Body of pancreas (tissue), 4 donors: Measurements from ENCODE around the gene SLC5A10. TPM values are rescaled to one million over a fixed set of nuclear protein-coding genes. Genes with fewer than 3 reads are reported as not detected.
"Not testable (repeated sequence)": the region's sequence is repeated elsewhere in the genome, so short reads cannot be mapped to it uniquely, and the experiment has no call there.

Experiments used
- ATAC-seq: fragments of 150-250 bp; one replicate; pipeline ENCODE4 v1.9.1; 2016
- DNase-seq, 4 donors: peaks; one replicate each; pipeline ENCODE4 v3.0.0-alpha.2; 2019
- H3K27ac ChIP-seq, 4 donors: fragments of 200-600 bp; sonication (generic); 1 replicate in 3 of 4; 2 replicates in 1 of 4; pipeline versions ENCODE4 v1.5.1 to v1.6.1; 2016 to 2019; ENCODE audit warnings: mild to moderate bottlenecking in 1 of 4, mixed read lengths in 1 of 4, moderate library complexity in 1 of 4
- H3K27me3 ChIP-seq, 2 donors: fragments of 200-600 bp; sonication (generic); one replicate each; pipeline ENCODE4 v1.6.0; 2016; ENCODE audit warnings: mild to moderate bottlenecking in 1 of 2
- H3K36me3 ChIP-seq, 2 donors: fragments of 200-600 bp; sonication (generic); replicated peaks in 1 of 2; 2 replicates each; pipeline ENCODE4 v1.5.1; 2016; ENCODE audit warnings: low read depth in 2 of 2; ENCODE audit not compliant: insufficient read depth in 1 of 2
- H3K4me1 ChIP-seq: fragments of 200-600 bp; sonication (generic); one replicate; pipeline ENCODE4 v1.6.0; 2016
- H3K4me3 ChIP-seq, 2 donors: fragments of 200-600 bp; sonication (generic); 1 replicate in 1 of 2; 2 replicates in 1 of 2; pipeline ENCODE4 v1.5.1; 2016 to 2019
- H3K9me3 ChIP-seq, 3 donors: fragments of 200-600 bp; sonication (generic); 1 replicate in 2 of 3; 2 replicates in 1 of 3; pipeline ENCODE4 v1.5.1; 2016
- WGBS, 2 donors: methylation state at CpG; one replicate each; pipeline ENCODE4 v1.1.5; 2017; 5-methylcytosine and 5-hydroxymethylcytosine counted together
- intact Hi-C: fragments of 100-400 bp; cut with DNase I; formaldehyde crosslinking; loops from one replicate; pipeline ENCODE4 v1.15.1; 2023
- total RNA-seq, 2 donors: library from RNA; depleted of rRNA; stranded (reverse); fragments of >200 nt; gene quantifications; one replicate each; pipeline ENCODE4 v1.1.0, GENCODE V29; 2016

The SLC5A10 gene
- total RNA-seq, 2 donors from 2014 or later = not detected

DNA sequence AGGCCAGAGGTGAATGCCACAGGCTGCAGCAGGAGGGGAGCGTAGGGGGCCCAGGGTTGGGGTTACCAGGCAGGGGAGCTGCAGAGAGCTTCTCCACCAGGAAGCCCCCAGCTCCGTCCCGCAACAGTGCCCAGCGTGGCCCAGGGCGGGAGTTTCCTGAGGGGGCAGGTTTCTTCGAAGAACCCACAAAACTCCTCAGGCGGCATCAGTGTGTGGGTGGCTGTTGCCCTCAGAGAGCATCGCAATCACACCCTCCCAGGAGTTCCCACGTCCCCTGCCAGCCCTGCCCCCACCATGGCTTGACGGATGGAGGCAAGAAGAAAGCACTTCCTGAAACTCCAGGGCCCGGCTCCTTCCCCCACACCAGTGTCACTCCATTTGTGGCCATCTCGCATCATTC is 86.8 kb downstream of the SLC5A10 start:
- no CpG with 5 or more reads among the region's 12 CpGs for WGBS, 2 donors
- H3K36me3 ChIP-seq, intact Hi-C loops, H3K27ac ChIP-seq, H3K9me3 ChIP-seq, H3K27me3 ChIP-seq, H3K4me1 ChIP-seq, DNase-seq, H3K4me3 ChIP-seq: not testable (repeated sequence)
- peak; percentile 7 for ATAC-seq

DNA sequence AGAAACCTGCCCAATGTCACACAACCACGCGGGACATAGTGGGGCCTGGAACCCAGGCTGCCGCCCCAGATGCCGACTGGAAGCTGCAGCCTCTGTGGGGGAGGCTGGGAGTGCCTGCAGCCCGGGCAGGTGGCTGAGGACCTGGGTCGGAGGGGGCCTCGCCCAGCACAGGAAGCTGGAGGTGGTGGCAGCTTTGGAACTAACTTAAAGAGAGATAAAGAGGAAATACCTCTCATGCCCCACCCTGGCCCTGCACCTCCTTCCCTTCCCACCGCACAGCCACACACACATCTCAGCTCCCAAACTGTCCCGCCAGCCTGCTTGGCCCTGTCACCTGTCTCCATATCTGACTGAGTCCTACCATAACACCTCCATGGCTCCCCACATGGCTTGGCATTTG is 88.4 kb downstream of the SLC5A10 start:
- H3K27ac ChIP-seq, DNase-seq, H3K36me3 ChIP-seq, H3K4me1 ChIP-seq, H3K4me3 ChIP-seq, intact Hi-C loops, H3K27me3 ChIP-seq, H3K9me3 ChIP-seq, ATAC-seq: not testable (repeated sequence)
- no CpG with 5 or more reads among the region's 9 CpGs for WGBS, 2 donors

DNA sequence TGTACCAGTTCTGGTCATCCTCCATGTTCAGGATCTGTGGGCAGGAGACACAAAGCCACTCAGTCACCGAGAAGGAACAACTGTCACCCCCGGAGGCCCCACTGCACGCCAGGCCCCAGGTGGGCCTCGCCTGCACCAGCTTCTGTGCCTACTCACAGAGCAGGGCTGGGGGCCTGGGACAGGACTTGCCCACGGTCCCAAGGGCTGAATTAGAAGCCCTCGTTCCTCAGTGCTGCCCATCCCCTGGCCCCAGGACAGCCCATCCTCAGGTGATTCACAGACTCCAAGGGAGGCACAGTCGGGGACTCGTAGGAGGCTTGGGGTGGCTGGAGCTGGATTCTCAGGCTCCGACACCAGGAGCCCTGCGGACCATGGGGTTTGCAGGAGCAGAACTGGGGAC is 89.9 kb downstream of the SLC5A10 start:
- H3K27ac ChIP-seq, H3K9me3 ChIP-seq, ATAC-seq, DNase-seq, H3K4me1 ChIP-seq, intact Hi-C loops, H3K27me3 ChIP-seq, H3K36me3 ChIP-seq, H3K4me3 ChIP-seq: not testable (repeated sequence)
- WGBS, 2 donors = no CpG with 5 or more reads among the region's 10 CpGs

DNA sequence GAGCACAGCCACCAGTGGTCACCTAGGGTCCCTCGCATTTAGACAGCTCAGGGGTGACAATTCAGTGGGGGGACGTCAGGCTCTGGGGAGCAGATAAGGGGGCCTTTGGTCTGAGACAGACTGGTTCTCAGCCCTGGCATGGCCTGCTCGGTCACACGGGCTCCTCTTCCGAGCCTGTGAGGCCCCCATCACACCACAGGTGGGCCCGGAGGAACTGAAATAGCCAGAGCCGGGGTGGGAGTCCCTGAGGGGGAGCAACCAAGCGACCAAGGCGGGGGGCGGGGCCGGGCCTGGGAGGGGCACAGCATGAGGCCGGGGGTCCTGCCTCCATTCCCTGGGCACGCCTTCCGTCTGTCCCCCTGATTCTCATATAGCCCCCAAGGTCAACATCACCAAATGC is 90.4 kb downstream of the SLC5A10 start:
- WGBS, 2 donors = no CpG with 5 or more reads among the region's 14 CpGs
- H3K4me3 ChIP-seq, intact Hi-C loops, DNase-seq, H3K27me3 ChIP-seq, ATAC-seq, H3K36me3 ChIP-seq, H3K27ac ChIP-seq, H3K9me3 ChIP-seq, H3K4me1 ChIP-seq: not testable (repeated sequence)

DNA sequence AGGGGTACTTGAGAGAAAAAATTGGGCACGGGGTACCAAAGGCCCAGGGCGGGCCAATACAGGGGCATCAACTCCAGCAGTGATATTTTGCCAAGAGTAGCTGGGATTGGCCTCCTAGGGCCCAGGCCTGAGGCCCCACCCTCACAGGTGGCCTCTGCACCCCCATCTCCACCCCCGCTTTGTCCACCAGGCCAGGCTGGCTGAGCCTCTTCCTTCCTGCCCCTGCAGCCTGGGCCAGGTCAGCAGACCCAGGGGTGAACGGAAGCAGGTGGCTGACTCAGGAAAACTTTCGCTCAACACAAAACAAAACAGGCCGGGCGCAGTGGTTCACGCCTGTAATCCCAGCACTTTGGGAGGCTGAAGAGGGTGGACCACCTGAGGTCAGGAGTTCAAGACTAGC is 91.1 kb downstream of the SLC5A10 start:
- ATAC-seq, H3K4me1 ChIP-seq, DNase-seq, H3K27me3 ChIP-seq, H3K9me3 ChIP-seq, H3K36me3 ChIP-seq, intact Hi-C loops, H3K4me3 ChIP-seq, H3K27ac ChIP-seq: not testable (repeated sequence)
- WGBS, 2 donors = no CpG with 5 or more reads among the region's 8 CpGs

DNA sequence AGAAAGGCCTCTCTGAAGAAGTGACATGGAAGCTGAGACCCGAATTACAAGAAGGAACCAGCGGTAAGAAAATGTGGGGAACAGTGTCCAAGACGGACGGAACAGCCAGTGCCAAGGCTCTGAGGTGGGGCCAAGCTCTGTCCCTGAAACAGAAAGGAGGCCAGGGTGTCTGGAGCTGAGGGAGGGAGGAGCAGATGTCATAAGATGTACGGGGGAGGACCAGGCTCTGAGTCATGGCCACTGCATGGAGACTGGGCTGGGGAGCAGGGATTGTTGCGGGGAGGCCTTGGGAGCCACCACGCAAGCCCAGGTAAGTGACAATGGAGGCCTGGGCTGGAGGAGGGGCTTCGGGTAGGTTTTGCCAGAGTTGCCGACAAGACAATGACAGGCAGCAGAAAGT is 92.7 kb downstream of the SLC5A10 start:
- H3K36me3 ChIP-seq, H3K27ac ChIP-seq, DNase-seq, H3K4me1 ChIP-seq, H3K9me3 ChIP-seq, ATAC-seq, H3K27me3 ChIP-seq, H3K4me3 ChIP-seq, intact Hi-C loops: not testable (repeated sequence)
- no CpG with 5 or more reads among the region's 9 CpGs for WGBS, 2 donors

DNA sequence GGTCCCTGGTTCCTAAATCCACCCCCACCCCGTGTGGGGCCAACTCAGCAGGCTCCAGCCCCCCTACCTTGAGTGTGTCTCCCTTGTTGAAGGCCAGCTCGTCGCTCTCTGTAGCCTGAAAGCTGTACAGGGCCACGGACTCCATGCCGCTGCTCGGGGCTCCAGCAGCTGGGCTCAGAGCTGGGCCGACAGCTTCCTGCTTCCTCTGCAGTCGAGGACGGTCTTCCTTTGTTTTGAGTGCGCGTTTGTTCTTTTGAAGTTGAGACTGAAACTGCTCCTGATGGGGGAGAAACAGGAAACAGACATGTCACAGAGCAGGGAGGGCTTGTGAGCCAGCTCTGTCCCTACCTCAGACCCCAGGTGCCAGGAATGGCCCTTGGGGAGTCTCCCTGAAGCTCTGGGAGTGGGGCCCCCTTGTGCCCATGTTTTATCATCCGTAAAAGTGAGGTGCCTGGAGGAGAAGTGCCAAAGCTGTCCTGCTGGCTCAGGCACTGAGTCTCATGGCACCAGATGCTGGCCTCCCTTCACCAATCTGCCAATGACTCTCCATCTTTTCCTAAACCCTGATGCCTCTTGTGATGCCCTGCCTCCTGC is 94.9 kb downstream of the SLC5A10 start, which contains the start of gene GRAP:
GRAP (minus strand) TSS at position 176 of the 594 bp plus-strand sequence; CDS start at position 145, 31 bp downstream.
- H3K36me3 ChIP-seq, H3K27me3 ChIP-seq, intact Hi-C loops, H3K9me3 ChIP-seq, H3K27ac ChIP-seq, H3K4me3 ChIP-seq, DNase-seq, H3K4me1 ChIP-seq, ATAC-seq: not testable (repeated sequence)
- WGBS, 2 donors = no CpG with 5 or more reads among the region's 12 CpGs

DNA sequence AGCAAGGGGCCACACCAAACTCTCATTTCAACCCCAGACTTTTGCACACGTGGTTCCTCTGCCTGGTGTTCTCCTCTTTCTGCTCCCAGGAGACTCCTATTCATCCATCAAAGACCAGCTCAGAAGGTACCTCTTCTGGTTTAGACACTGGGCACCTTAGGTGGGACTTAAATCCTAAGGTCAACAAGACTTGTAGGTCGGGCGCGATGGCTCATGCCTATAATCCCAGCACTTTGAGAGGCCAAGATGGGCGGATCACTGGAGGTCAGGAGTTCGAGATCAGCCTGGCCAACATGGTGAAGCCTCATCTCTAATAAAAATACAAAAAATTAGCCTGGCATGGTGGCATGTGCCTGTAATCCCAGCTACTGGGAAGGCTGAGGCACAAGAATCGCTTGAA is 95.5 kb downstream of the SLC5A10 start:
- 80 to 82% methylated on average over 2 to 4 of the region's 7 CpGs for WGBS, 2 donors
- ATAC-seq, H3K4me1 ChIP-seq, DNase-seq, H3K27ac ChIP-seq, H3K27me3 ChIP-seq, H3K9me3 ChIP-seq, intact Hi-C loops, H3K4me3 ChIP-seq, H3K36me3 ChIP-seq: not testable (repeated sequence)

DNA sequence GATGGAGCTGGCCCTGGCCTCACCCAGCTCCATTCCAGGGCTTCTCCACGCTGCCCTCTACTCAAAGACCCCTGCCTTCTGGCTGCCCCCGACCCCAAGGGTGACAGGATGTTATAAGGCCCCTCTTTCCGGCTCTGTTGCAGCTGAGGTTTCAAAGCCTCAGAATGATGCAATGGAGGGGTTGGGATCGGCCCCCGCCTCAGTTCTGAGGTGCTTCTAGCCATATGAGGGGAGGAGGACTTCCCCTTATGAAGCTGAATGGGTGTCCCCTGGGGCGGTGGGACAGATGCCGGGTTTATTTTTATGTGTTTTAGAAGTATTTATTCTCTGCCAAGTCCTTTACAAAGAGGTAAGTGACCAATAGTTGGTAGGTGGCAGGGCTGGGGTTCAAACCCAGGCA is 96.9 kb downstream of the SLC5A10 start:
- H3K4me3 ChIP-seq, H3K4me1 ChIP-seq, H3K36me3 ChIP-seq, ATAC-seq, H3K9me3 ChIP-seq, H3K27ac ChIP-seq, H3K27me3 ChIP-seq, DNase-seq, intact Hi-C loops: not testable (repeated sequence)
- WGBS, 2 donors = no CpG with 5 or more reads among the region's 7 CpGs

DNA sequence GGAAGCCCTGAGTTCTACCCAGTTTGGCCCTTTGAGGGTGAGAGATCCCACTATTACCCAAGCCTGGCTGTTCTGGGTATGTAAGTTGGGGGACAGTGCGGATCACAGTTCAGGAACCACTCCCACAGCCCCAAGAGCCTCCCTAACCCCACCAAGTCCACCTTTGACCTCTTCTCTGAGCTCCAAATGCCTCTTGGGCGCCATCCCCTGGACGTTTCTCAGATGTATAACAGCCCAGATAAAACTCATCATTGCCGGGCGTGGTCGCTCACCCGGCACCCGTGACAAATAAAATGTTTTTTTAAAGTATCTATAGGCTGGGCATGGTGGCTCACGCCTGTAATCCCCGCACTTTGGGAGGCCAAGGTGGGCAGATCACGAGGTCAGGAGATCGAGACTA is 103.5 kb downstream of the SLC5A10 start:
- peak; percentile 42 for ATAC-seq
- WGBS, 2 donors = no CpG with 5 or more reads among the region's 12 CpGs
- H3K4me3 ChIP-seq, DNase-seq, H3K27ac ChIP-seq, H3K36me3 ChIP-seq, H3K4me1 ChIP-seq, intact Hi-C loops, H3K27me3 ChIP-seq, H3K9me3 ChIP-seq: not testable (repeated sequence)
